Measurements from ENCODE around the gene ZNF805. TPM values are rescaled to one million over a fixed set of nuclear protein-coding genes. Genes with fewer than 3 reads are reported as not detected.
A peak's percentile ranks its signal among the peaks of the same experiment; 100 is the strongest.
"Not testable (repeated sequence)": the region's sequence is repeated elsewhere in the genome, so short reads cannot be mapped to it uniquely, and the experiment has no call there.

The ZNF805 gene
- total RNA-seq, 2 experiments from 2014 or later, result 7.6 to 7.8 TPM

GRCh38 chr19:57276430-57276829 is 36.0 kb downstream of the ZNF805 start:
- TF ChIP-seq CTCF (IDR thresholded peaks at IDR 0.05), result no peak
- no peak overlapping the region for H3K27ac Mint-ChIP-seq
- ATAC-seq (no peak), DNase-seq (no peak)
- intact Hi-C loops (cut with micrococcal nuclease), result no loop called here
- H3K4me3 Mint-ChIP-seq, result no peak overlapping the region
- H3K36me3 Mint-ChIP-seq (ENCODE audit: low read depth), result peaks cover 43% of the 10 kb centered on the region
- no peaks in the 10 kb centered on the region for H3K27me3 Mint-ChIP-seq
- H3K9me3 Mint-ChIP-seq, result peaks cover 6% of the 10 kb centered on the region
- POLR2A ChIA-PET, result interaction anchor here (0.6 to 1.3 kb wide), 2 partner anchors 104 to 158 kb away, joined by 3 to 4 read pairs; no protein-coding TSS in a partner anchor
- CTCF ChIA-PET, result no interaction called here
- peaks cover 10% of the 10 kb centered on the region for H3K4me1 Mint-ChIP-seq (ENCODE audit: low read depth)

GRCh38 chr19:57278481-57278880 is 38.0 kb downstream of the ZNF805 start:
- Mint-ChIP-seq H3K4me1 (ENCODE audit: low read depth) (peaks cover 26% of the 10 kb centered on the region), H3K36me3 (ENCODE audit: low read depth) (peaks cover 47% of the 10 kb centered on the region)
- H3K27me3 Mint-ChIP-seq; ATAC-seq; H3K9me3 Mint-ChIP-seq; intact Hi-C loops (cut with micrococcal nuclease); DNase-seq; H3K27ac Mint-ChIP-seq; H3K4me3 Mint-ChIP-seq; CTCF ChIA-PET: not testable (repeated sequence)
- POLR2A ChIA-PET, result interaction anchor here (0.6 to 1.1 kb wide), 3 partner anchors 38 to 366 kb away, joined by 3 to 4 read pairs (median 3); partner anchors contain the start of gene ZNF805

- no peak for TF ChIP-seq CTCF (IDR thresholded peaks at IDR 0.05)
- no peaks in the 10 kb centered on the region for H3K9me3 Mint-ChIP-seq
- ChIA-PET CTCF (no interaction called here), POLR2A (interaction anchor here (0.6 to 1.4 kb wide), 4 partner anchors 32 to 156 kb away, joined by 3 read pairs; no protein-coding TSS in a partner anchor)
- no peak overlapping the region for H3K4me3 Mint-ChIP-seq
- ATAC-seq (peak; percentile 68), DNase-seq (peak; percentile 89)
- H3K36me3 Mint-ChIP-seq (ENCODE audit: low read depth), result peaks cover 47% of the 10 kb centered on the region
- H3K4me1 Mint-ChIP-seq (ENCODE audit: low read depth), result peaks cover 29% of the 10 kb centered on the region
- intact Hi-C loops (cut with micrococcal nuclease), result loop anchor here (1.0 to 10.0 kb wide), 2 partner anchors 39 to 85 kb away; partner anchors contain the start of genes TRAPPC2B, ZNF547 and ZNF805
- no peaks in the 10 kb centered on the region for H3K27me3 Mint-ChIP-seq
- H3K27ac Mint-ChIP-seq, result no peak overlapping the region
Observed at GRCh38 chr19:57279418-57280164, 39.2 kb downstream of the ZNF805 start.

- Mint-ChIP-seq H3K27ac (no peak within 1 kb of the TSS), H3K4me3 (no peak within 1 kb of the TSS), H3K27me3 (no peaks in the 10 kb centered on the region), H3K4me1 (ENCODE audit: low read depth) (peaks cover 31% of the 10 kb centered on the region), H3K36me3 (ENCODE audit: low read depth) (peaks cover 50% of the 10 kb centered on the region), H3K9me3 (no peaks in the 10 kb centered on the region)
- ChIA-PET POLR2A (interaction anchor here (0.6 to 1.4 kb wide), 4 partner anchors 31 to 156 kb away, joined by 3 read pairs; no protein-coding TSS in a partner anchor), CTCF (no interaction called here)
- intact Hi-C loops (cut with micrococcal nuclease), result loop anchor here (1.0 to 10.0 kb wide), 2 partner anchors 40 to 84 kb away; partner anchors contain the start of genes TRAPPC2B, ZNF547 and ZNF805
- peak; percentile 85 for ATAC-seq
- DNase-seq, result peak; percentile 99
- no peak for TF ChIP-seq CTCF (IDR thresholded peaks at IDR 0.05)
Observed at GRCh38 chr19:57280165-57280961, 39.9 kb downstream of the ZNF805 start, which contains the start of gene ZNF460. ZNF460 (plus strand) TSS chr19:57280485; CDS start chr19:57280807, 322 bp downstream.

GRCh38 chr19:57280962-57281400 is 40.5 kb downstream of the ZNF805 start:
- ChIA-PET POLR2A (no interaction called here), CTCF (no interaction called here)
- no peaks in the 10 kb centered on the region for H3K27me3 Mint-ChIP-seq
- ATAC-seq (no peak), DNase-seq (peak; percentile 45)
- no peak overlapping the region for H3K4me3 Mint-ChIP-seq
- peaks cover 55% of the 10 kb centered on the region for H3K36me3 Mint-ChIP-seq (ENCODE audit: low read depth)
- intact Hi-C loops (cut with micrococcal nuclease), result loop anchor here (1.0 to 10.0 kb wide), 2 partner anchors 41 to 84 kb away; partner anchors contain the start of genes TRAPPC2B, ZNF547 and ZNF805
- no peaks in the 10 kb centered on the region for H3K9me3 Mint-ChIP-seq
- no peak overlapping the region for H3K27ac Mint-ChIP-seq
- H3K4me1 Mint-ChIP-seq (ENCODE audit: low read depth), result peaks cover 35% of the 10 kb centered on the region
- no peak for TF ChIP-seq CTCF (IDR thresholded peaks at IDR 0.05)

Measured in activated CD8-positive, alpha-beta T cell treated with anti-CD3 and anti-CD28 coated beads for 36 hours (primary cell).